ENCODE data around the gene RANBP3L. TPM values are rescaled to one million over a fixed set of nuclear protein-coding genes. Genes with fewer than 3 reads are reported as not detected.

Gene RANBP3L
- total RNA-seq, 1 donor from 2014 or later, result 0.47 TPM

GRCh38 chr5:36305571-36306326, 4.0 kb upstream of the RANBP3L start:
- Histone ChIP-seq H3K27ac (replicated peaks) (no peak overlapping the region), H3K9me3 (replicated peaks) (no peaks in the 10 kb centered on the region), H3K27me3 (ENCODE audit: low read depth) (no peaks in the 10 kb centered on the region), H3K4me3 (no peak overlapping the region), H3K4me1 (peaks cover 29% of the 10 kb centered on the region), H3K36me3 (no peaks in the 10 kb centered on the region)
- peak; percentile 77 for TF ChIP-seq CTCF (IDR thresholded peaks at IDR 0.05; ENCODE audit: borderline replicate concordance)
- intact Hi-C loops (cut with micrococcal nuclease), result no loop called here
- DNase-seq, result peak; percentile 38

GRCh38 chr5:36304095-36304805, 2.5 kb upstream of the RANBP3L start:
- H3K4me1 ChIP-seq, result peaks cover 36% of the 10 kb centered on the region
- no peak overlapping the region for H3K27ac ChIP-seq (replicated peaks)

GRCh38 chr5:36300927-36301540, 668 bp downstream of the RANBP3L start:
- no peak for TF ChIP-seq CTCF (IDR thresholded peaks at IDR 0.05; ENCODE audit: borderline replicate concordance)
- intact Hi-C loops (cut with micrococcal nuclease), result loop anchor here (5.0 kb wide), 1 partner anchor 34 kb away; no protein-coding TSS in a partner anchor

More at GRCh38 chr5:36304095-36304805, 2.5 kb upstream of the RANBP3L start:
- no peak for DNase-seq
- no peak for TF ChIP-seq CTCF (IDR thresholded peaks at IDR 0.05; ENCODE audit: borderline replicate concordance)
- no peaks in the 10 kb centered on the region for H3K9me3 ChIP-seq (replicated peaks)
- no peaks in the 10 kb centered on the region for H3K27me3 ChIP-seq (ENCODE audit: low read depth)
- no peak overlapping the region for H3K4me3 ChIP-seq
- intact Hi-C loops (cut with micrococcal nuclease), result loop anchor here (5.0 kb wide), 1 partner anchor 37 kb away; no protein-coding TSS in a partner anchor
- H3K36me3 ChIP-seq, result no peaks in the 10 kb centered on the region

GRCh38 chr5:36300191-36300926, 1.3 kb downstream of the RANBP3L start:
- intact Hi-C loops (cut with micrococcal nuclease), result loop anchor here (5.0 kb wide), 1 partner anchor 33 kb away; no protein-coding TSS in a partner anchor
- peaks cover 29% of the 10 kb centered on the region for H3K4me1 ChIP-seq
- H3K36me3 ChIP-seq, result no peaks in the 10 kb centered on the region
- no peaks in the 10 kb centered on the region for H3K9me3 ChIP-seq (replicated peaks)
- H3K27ac ChIP-seq (replicated peaks), result no peak overlapping the region
- H3K27me3 ChIP-seq (ENCODE audit: low read depth), result no peaks in the 10 kb centered on the region
- no peak for DNase-seq
- H3K4me3 ChIP-seq, result peak overlapping the region; percentile 53
- no peak for TF ChIP-seq CTCF (IDR thresholded peaks at IDR 0.05; ENCODE audit: borderline replicate concordance)

More at GRCh38 chr5:36300927-36301540, 668 bp downstream of the RANBP3L start:
- H3K9me3 ChIP-seq (replicated peaks), result no peaks in the 10 kb centered on the region
- no peaks in the 10 kb centered on the region for H3K27me3 ChIP-seq (ENCODE audit: low read depth)
- H3K27ac ChIP-seq (replicated peaks), result peak overlapping the region; percentile 74
- H3K4me1 ChIP-seq, result peaks cover 36% of the 10 kb centered on the region
- peak overlapping the region; percentile 53 for H3K4me3 ChIP-seq
- no peaks in the 10 kb centered on the region for H3K36me3 ChIP-seq
- DNase-seq, result no peak

- no peaks in the 10 kb centered on the region for H3K27me3 ChIP-seq (ENCODE audit: low read depth)
- TF ChIP-seq CTCF (IDR thresholded peaks at IDR 0.05; ENCODE audit: borderline replicate concordance), result no peak
- H3K9me3 ChIP-seq (replicated peaks), result no peaks in the 10 kb centered on the region
- intact Hi-C loops (cut with micrococcal nuclease), result no loop called here
- no peak overlapping the region for H3K27ac ChIP-seq (replicated peaks)
- no peaks in the 10 kb centered on the region for H3K36me3 ChIP-seq
- H3K4me3 ChIP-seq, result no peak overlapping the region
- H3K4me1 ChIP-seq, result peaks cover 28% of the 10 kb centered on the region
- DNase-seq, result no peak
Observed at GRCh38 chr5:36298552-36298951, 3.1 kb downstream of the RANBP3L start.

All from left ventricle myocardium inferior (tissue), 1 donor.